ENCODE results near the gene TBC1D9B. TPM values are rescaled to one million over a fixed set of nuclear protein-coding genes. Genes with fewer than 3 reads are reported as not detected.

Gene TBC1D9B
- total RNA-seq, 1 donor from 2014 or later, result 128 TPM

- Mint-ChIP-seq H3K4me3 (ENCODE audit: low read depth) (no peak overlapping the region), H3K36me3 (ENCODE audit: insufficient read depth) (peaks cover 25% of the 10 kb centered on the region), H3K27ac (no peak overlapping the region), H3K27me3 (no peaks in the 10 kb centered on the region), H3K9me3 (ENCODE audit: low read depth) (peaks cover under 1% of the 10 kb centered on the region), H3K4me1 (ENCODE audit: low read depth) (peaks cover 3% of the 10 kb centered on the region)
- no peak for DNase-seq (ENCODE audit: low spot score, unreplicated experiment)
- TF ChIP-seq, protein P1, sequence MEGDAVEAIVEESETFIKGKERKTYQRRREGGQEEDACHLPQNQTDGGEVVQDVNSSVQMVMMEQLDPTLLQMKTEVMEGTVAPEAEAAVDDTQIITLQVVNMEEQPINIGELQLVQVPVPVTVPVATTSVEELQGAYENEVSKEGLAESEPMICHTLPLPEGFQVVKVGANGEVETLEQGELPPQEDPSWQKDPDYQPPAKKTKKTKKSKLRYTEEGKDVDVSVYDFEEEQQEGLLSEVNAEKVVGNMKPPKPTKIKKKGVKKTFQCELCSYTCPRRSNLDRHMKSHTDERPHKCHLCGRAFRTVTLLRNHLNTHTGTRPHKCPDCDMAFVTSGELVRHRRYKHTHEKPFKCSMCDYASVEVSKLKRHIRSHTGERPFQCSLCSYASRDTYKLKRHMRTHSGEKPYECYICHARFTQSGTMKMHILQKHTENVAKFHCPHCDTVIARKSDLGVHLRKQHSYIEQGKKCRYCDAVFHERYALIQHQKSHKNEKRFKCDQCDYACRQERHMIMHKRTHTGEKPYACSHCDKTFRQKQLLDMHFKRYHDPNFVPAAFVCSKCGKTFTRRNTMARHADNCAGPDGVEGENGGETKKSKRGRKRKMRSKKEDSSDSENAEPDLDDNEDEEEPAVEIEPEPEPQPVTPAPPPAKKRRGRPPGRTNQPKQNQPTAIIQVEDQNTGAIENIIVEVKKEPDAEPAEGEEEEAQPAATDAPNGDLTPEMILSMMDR (IDR thresholded peaks at IDR 0.05; ENCODE audit: unreplicated experiment), result no peak
Measured at GRCh38 chr5:179890751-179891682, 16.7 kb downstream of the TBC1D9B start.

DNA sequence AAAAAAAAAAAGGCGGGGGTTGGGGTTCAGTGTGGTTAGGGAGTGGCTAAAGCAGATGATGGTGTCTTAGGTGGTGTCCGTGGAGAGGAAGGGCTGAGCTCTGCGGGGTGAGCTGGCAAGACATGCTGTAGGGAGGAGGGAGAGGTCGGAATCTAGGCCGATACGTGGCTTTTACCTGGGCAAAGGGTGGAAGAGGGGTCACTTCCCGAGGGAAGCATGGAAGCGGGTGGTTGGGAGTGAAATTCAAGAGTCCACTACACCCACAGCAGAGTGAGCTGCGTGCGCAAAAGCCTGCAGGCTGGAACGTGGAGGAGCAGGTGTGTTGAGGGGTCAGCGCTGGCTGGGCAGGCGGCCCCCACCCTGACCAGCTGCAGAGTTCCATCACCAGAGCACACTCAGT, 17.8 kb downstream of the TBC1D9B start:
- Mint-ChIP-seq H3K4me3 (ENCODE audit: low read depth) (no peak overlapping the region), H3K27me3 (no peaks in the 10 kb centered on the region), H3K27ac (no peak overlapping the region), H3K4me1 (ENCODE audit: low read depth) (no peaks in the 10 kb centered on the region), H3K36me3 (ENCODE audit: insufficient read depth) (peaks cover 32% of the 10 kb centered on the region), H3K9me3 (ENCODE audit: low read depth) (peaks cover 4% of the 10 kb centered on the region)
- no peak for DNase-seq (ENCODE audit: low spot score, unreplicated experiment)
- TF ChIP-seq, protein P1 (IDR thresholded peaks at IDR 0.05; ENCODE audit: unreplicated experiment), result no peak

DNA sequence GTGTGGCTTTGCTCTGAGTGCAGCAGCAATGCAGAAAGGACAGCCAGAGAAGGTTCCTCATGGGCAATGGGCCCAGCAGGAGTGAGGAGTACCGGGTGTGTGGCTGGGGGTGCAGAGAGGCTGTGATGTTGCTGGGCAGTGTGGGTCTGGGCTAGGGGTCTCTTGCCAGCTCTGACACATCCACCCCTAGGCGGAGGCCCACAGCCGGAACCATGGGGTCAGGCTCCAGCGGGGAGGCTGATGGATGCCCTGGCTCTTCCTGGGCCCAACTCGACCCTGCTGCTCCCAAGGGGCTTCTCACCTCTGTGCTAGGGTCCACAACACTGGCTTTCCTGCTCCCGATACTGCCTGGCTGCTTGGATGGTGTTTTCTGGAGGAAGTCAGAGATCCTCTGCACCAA, 19.9 kb downstream of the TBC1D9B start:
- H3K4me1 Mint-ChIP-seq (ENCODE audit: low read depth), result no peaks in the 10 kb centered on the region
- DNase-seq (ENCODE audit: low spot score, unreplicated experiment), result no peak
- H3K27me3 Mint-ChIP-seq, result no peaks in the 10 kb centered on the region
- peaks cover 52% of the 10 kb centered on the region for H3K36me3 Mint-ChIP-seq (ENCODE audit: insufficient read depth)
- H3K27ac Mint-ChIP-seq, result no peak overlapping the region
- TF ChIP-seq, protein P1 (IDR thresholded peaks at IDR 0.05; ENCODE audit: unreplicated experiment), result no peak
- H3K4me3 Mint-ChIP-seq (ENCODE audit: low read depth), result no peak overlapping the region
- peaks cover 22% of the 10 kb centered on the region for H3K9me3 Mint-ChIP-seq (ENCODE audit: low read depth)

- Mint-ChIP-seq H3K9me3 (ENCODE audit: low read depth) (peaks cover 25% of the 10 kb centered on the region), H3K27ac (no peak overlapping the region), H3K4me3 (ENCODE audit: low read depth) (no peak overlapping the region), H3K36me3 (ENCODE audit: insufficient read depth) (peaks cover 57% of the 10 kb centered on the region), H3K4me1 (ENCODE audit: low read depth) (no peaks in the 10 kb centered on the region), H3K27me3 (no peaks in the 10 kb centered on the region)
- no peak for DNase-seq (ENCODE audit: low spot score, unreplicated experiment)
- TF ChIP-seq, protein P1 (IDR thresholded peaks at IDR 0.05; ENCODE audit: unreplicated experiment), result no peak
Measured at GRCh38 chr5:179887095-179887494, 20.6 kb downstream of the TBC1D9B start.

GRCh38 chr5:179886190-179886911, 21.3 kb downstream of the TBC1D9B start:
- Mint-ChIP-seq H3K4me3 (ENCODE audit: low read depth) (no peak overlapping the region), H3K9me3 (ENCODE audit: low read depth) (peaks cover 25% of the 10 kb centered on the region), H3K27me3 (no peaks in the 10 kb centered on the region), H3K4me1 (ENCODE audit: low read depth) (no peaks in the 10 kb centered on the region), H3K36me3 (ENCODE audit: insufficient read depth) (peaks cover 57% of the 10 kb centered on the region), H3K27ac (peak overlapping the region; percentile 25)
- DNase-seq (ENCODE audit: low spot score, unreplicated experiment), result no peak
- TF ChIP-seq, protein P1 (IDR thresholded peaks at IDR 0.05; ENCODE audit: unreplicated experiment), result no peak

Data from progenitor cell of endocrine pancreas (in vitro differentiated cells).